Fibroblast of lung (primary cell): ENCODE data around the gene NCOR2.

ENCODE experiments used
- CTCF ChIP-seq, 2 donors: IDR thresholded peaks in 1 of 2; conservative IDR thresholded peaks in 1 of 2; 1 replicate in 1 of 2; 2 replicates in 1 of 2; pipeline ENCODE4 v1.5.1; 2011 to 2012; ENCODE audit warnings: low read length in 2 of 2, control low read depth in 1 of 2, inconsistent platforms in 1 of 2, low read depth in 1 of 2, mild to moderate bottlenecking in 1 of 2
- EZH2 ChIP-seq: IDR thresholded peaks from 2 replicates; pipeline ENCODE4 v1.5.1; 2012; ENCODE audit warnings: low read length, control low read depth, mild to moderate bottlenecking; ENCODE audit errors: missing control alignments

GRCh38 chr12:124543590-124544310 lies 23.7 kb downstream of the NCOR2 start:
- TF ChIP-seq CTCF (conservative IDR thresholded peaks at IDR 0.05 in 1 of 2, IDR thresholded peaks at IDR 0.05 in 1 of 2; ENCODE audit: low read depth in 1 of 2, low read length in 2 of 2) (no peak), EZH2 (no peak)
